Upper lobe of left lung (tissue), 4 donors: Measurements from ENCODE around the gene TMEM89.

Source experiments
- CTCF ChIP-seq, 6 experiments: fragments of 450-650 bp in 4 of 6; fragments of 200-600 bp in 2 of 6; sonication (generic) in 2 of 6; IDR thresholded peaks; one replicate each; pipeline ENCODE4 v1.5.1; 2016 to 2019; ENCODE audit warnings: antibody characterized with exemption in 6 of 6
- POLR2A ChIP-seq, 4 donors: fragments of 450-650 bp; IDR thresholded peaks; one replicate each; pipeline ENCODE4 v1.5.1; 2016 to 2017; ENCODE audit warnings: antibody characterized with exemption in 4 of 4, mild to moderate bottlenecking in 2 of 4
- POLR2AphosphoS5 ChIP-seq, 2 donors: sonication (generic); formaldehyde crosslinking; IDR thresholded peaks; one replicate each; pipeline ENCODE4 v1.5.1; 2017; ENCODE audit warnings: antibody characterized with exemption in 2 of 2

DNA sequence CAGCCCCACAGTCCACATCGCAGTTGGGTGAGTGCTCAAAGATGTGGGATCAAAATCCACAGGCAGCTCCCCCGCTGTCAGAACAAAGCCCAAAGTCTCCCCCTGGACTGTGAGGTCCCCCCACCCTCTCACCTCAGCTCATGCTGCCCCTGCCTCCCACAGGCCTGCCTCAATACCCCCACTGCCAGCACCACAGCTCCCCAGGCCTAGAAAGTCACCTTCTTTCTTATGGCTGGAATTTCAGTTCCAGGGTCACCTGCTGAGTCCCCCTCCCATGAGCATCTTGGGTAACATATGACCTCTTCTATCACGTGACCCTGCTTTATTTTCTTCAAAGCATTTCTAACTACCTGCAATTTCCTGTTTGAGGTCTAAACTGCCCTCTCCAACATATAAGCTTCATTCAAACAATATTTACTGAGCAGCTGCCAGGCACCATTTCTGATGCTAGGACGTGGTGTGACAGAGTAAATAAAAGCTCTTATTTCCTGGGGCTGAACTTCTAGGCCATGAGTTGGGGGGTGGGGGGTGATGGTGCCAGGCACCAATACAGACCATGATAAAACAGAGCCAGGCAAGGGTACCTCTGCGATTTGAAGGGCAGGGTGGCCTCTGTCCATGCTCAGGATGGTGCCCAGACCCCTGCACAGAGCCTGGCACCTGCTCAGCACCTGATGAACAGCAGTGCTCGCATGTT is 2.4 kb upstream of the TMEM89 start:
- TF ChIP-seq CTCF (IDR thresholded peaks at IDR 0.05) = no peak
- TF ChIP-seq POLR2AphosphoS5 (IDR thresholded peaks at IDR 0.05) = no peak
- no peak for TF ChIP-seq POLR2A (IDR thresholded peaks at IDR 0.05)
